GM19025 (cell line): Measurements from ENCODE around the gene P3H2.
"Not testable (repeated sequence)": the region's sequence is repeated elsewhere in the genome, so short reads cannot be mapped to it uniquely, and the experiment has no call there.

Source experiments
- ATAC-seq: cut with Tn5 transposase; IDR thresholded peaks from one replicate; pipeline ENCODE4 v1.9.1; 2021; ENCODE audit warnings: mild to moderate bottlenecking, low read depth, moderate library complexity; ENCODE audit not compliant: unreplicated experiment

P3H2 gene

GRCh38 chr3:190120269-190121060 lies at the start of gene P3H2:
P3H2 (minus strand) TSS chr3:190120897; CDS start chr3:190120731, 166 bp downstream.
- ATAC-seq: no peak

GRCh38 chr3:190169877-190170276 lies 49.2 kb upstream of the P3H2 start:
- peak; percentile 61 for ATAC-seq

GRCh38 chr3:190169243-190169642 lies 48.5 kb upstream of the P3H2 start:
- peak; percentile 23 for ATAC-seq

- no peak for ATAC-seq
These were observed 47.4 kb upstream of the P3H2 start for GRCh38 chr3:190167936-190168680.

GRCh38 chr3:190166948-190167347 lies 46.3 kb upstream of the P3H2 start:
- no peak for ATAC-seq

GRCh38 chr3:190165253-190165652 lies 44.6 kb upstream of the P3H2 start:
- ATAC-seq: no peak

GRCh38 chr3:190162013-190162412 lies 41.3 kb upstream of the P3H2 start:
- not testable (repeated sequence) for ATAC-seq

GRCh38 chr3:190159902-190160435 lies 39.3 kb upstream of the P3H2 start:
- no peak for ATAC-seq

GRCh38 chr3:190158261-190158660 lies 37.6 kb upstream of the P3H2 start:
- no peak for ATAC-seq

GRCh38 chr3:190155752-190156151 lies 35.1 kb upstream of the P3H2 start:
- no peak for ATAC-seq

GRCh38 chr3:190150681-190151080 lies 30.0 kb upstream of the P3H2 start:
- no peak for ATAC-seq

GRCh38 chr3:190149830-190150619 lies 29.3 kb upstream of the P3H2 start:
- not testable (repeated sequence) for ATAC-seq

GRCh38 chr3:190144793-190145192 lies 24.1 kb upstream of the P3H2 start:
- ATAC-seq: not testable (repeated sequence)

- no peak for ATAC-seq
These were observed 21.3 kb upstream of the P3H2 start for GRCh38 chr3:190142041-190142440.

GRCh38 chr3:190139365-190139764 lies 18.7 kb upstream of the P3H2 start:
- ATAC-seq: no peak

GRCh38 chr3:190132371-190132770 lies 11.7 kb upstream of the P3H2 start:
- no peak for ATAC-seq

GRCh38 chr3:190131329-190131728 lies 10.6 kb upstream of the P3H2 start:
- no peak for ATAC-seq

- no peak for ATAC-seq
These were observed 10.0 kb upstream of the P3H2 start for GRCh38 chr3:190130696-190131095.

GRCh38 chr3:190130037-190130436 lies 9.3 kb upstream of the P3H2 start:
- ATAC-seq: no peak

- ATAC-seq: no peak
These were observed 7.1 kb upstream of the P3H2 start for GRCh38 chr3:190127797-190128196.

- ATAC-seq: no peak
These were observed 6.5 kb upstream of the P3H2 start for GRCh38 chr3:190127195-190127594.
